ENCODE results near the gene NOD2. TPM values are rescaled to one million over a fixed set of nuclear protein-coding genes. Genes with fewer than 3 reads are reported as not detected.

The NOD2 gene
- polyA plus RNA-seq, 1 experiment, result not detected

DNA sequence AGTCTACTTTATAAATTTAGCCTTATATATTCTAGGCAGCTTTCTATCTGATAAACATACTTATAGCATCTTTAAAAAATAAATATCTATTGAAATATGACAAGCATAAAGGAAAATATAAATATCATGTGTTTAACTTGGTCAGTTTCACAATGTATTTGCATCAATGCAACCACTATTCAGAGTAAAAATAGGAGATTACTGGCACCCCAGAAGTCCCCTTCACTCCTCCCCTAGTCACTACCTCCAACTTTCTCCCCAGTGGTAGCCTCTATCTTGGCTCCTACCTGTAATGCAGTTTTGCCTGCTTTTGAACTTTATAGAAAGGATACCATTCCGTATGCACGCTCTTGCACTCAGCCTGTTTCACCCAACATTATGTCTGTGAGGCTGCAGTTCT is 3.2 kb upstream of the NOD2 start:
- H3K27me3 ChIP-seq (ENCODE audit: control insufficient read depth, insufficient read depth, low read length), result peaks cover 13% of the 10 kb centered on the region
- TF ChIP-seq, protein P1, sequence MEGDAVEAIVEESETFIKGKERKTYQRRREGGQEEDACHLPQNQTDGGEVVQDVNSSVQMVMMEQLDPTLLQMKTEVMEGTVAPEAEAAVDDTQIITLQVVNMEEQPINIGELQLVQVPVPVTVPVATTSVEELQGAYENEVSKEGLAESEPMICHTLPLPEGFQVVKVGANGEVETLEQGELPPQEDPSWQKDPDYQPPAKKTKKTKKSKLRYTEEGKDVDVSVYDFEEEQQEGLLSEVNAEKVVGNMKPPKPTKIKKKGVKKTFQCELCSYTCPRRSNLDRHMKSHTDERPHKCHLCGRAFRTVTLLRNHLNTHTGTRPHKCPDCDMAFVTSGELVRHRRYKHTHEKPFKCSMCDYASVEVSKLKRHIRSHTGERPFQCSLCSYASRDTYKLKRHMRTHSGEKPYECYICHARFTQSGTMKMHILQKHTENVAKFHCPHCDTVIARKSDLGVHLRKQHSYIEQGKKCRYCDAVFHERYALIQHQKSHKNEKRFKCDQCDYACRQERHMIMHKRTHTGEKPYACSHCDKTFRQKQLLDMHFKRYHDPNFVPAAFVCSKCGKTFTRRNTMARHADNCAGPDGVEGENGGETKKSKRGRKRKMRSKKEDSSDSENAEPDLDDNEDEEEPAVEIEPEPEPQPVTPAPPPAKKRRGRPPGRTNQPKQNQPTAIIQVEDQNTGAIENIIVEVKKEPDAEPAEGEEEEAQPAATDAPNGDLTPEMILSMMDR (IDR thresholded peaks at IDR 0.05; ENCODE audit: low read depth, low read length), result no peak
- ChIA-PET POLR2A (no interaction called here), CTCF (interaction anchor here (1.8 kb wide), 1 partner anchor 25 kb away, joined by 6 read pairs; no protein-coding TSS in a partner anchor)
- DNase-seq (ENCODE audit: low read depth, low spot score), result no peak
- H3K27ac ChIP-seq (ENCODE audit: low read depth, low read length), result no peak overlapping the region
- no peak overlapping the region for H3K4me3 ChIP-seq (ENCODE audit: low read depth, low read length)
- no peaks in the 10 kb centered on the region for H3K9me3 ChIP-seq (ENCODE audit: control insufficient read depth, insufficient read depth, low read length)

DNA sequence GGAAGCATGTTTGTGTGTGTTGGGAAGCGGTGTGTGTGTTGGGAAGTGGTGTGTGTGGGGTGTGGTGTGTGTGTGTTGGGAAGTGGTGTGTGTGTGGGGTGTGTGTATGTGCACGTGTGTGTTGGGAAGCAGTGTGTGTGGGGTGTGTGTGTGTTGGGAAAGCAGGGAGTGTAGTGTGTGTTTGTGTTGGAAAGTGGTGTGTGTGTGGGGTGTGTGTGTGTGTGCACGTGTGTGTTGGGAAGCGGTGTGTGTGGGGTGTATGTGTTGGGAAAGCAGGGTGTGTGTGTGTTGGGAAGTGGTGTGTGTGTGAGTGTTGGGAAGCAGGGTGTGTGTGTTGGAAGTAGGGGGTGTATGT is 785 bp upstream of the NOD2 start:
- POLR2A ChIA-PET, result no interaction called here
- CTCF ChIA-PET, result no interaction called here
- TF ChIP-seq, protein P1 (IDR thresholded peaks at IDR 0.05; ENCODE audit: low read depth, low read length), result no peak

DNA sequence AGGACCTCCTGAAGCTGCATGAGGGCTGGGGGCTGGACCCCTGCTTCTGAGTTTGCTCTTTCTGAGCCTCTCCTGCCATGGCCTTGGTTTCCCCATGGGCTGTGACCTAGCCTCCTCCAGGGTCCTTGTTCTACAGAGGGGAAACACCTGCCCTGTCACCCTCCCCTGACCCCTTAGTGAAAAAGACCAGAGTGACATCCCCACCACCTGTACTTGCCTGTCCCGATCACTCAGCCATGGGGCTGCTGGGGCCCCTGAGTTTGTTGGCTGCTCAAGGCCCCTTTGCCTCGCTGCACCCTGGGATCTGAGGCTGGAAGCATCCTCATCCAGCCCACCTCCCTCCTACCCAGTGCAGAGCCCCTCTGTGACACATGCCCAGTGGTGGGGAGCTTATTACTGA is 800 bp downstream of the NOD2 start:
- H3K9me3 ChIP-seq (ENCODE audit: control insufficient read depth, insufficient read depth, low read length), result no peaks in the 10 kb centered on the region
- ChIA-PET CTCF (no interaction called here), POLR2A (no interaction called here)
- H3K27me3 ChIP-seq (ENCODE audit: control insufficient read depth, insufficient read depth, low read length), result peaks cover 13% of the 10 kb centered on the region
- TF ChIP-seq, protein P1 (IDR thresholded peaks at IDR 0.05; ENCODE audit: low read depth, low read length), result no peak
- no peak for DNase-seq (ENCODE audit: low read depth, low spot score)
- H3K27ac ChIP-seq (ENCODE audit: low read depth, low read length), result no peak overlapping the region
- H3K4me3 ChIP-seq (ENCODE audit: low read depth, low read length), result no peak overlapping the region

More for the DNA sequence above, 785 bp upstream of the NOD2 start:
- no peak for DNase-seq (ENCODE audit: low read depth, low spot score)
- no peak overlapping the region for H3K4me3 ChIP-seq (ENCODE audit: low read depth, low read length)
- peaks cover 13% of the 10 kb centered on the region for H3K27me3 ChIP-seq (ENCODE audit: control insufficient read depth, insufficient read depth, low read length)
- no peak overlapping the region for H3K27ac ChIP-seq (ENCODE audit: low read depth, low read length)
- H3K9me3 ChIP-seq (ENCODE audit: control insufficient read depth, insufficient read depth, low read length), result no peaks in the 10 kb centered on the region

DNA sequence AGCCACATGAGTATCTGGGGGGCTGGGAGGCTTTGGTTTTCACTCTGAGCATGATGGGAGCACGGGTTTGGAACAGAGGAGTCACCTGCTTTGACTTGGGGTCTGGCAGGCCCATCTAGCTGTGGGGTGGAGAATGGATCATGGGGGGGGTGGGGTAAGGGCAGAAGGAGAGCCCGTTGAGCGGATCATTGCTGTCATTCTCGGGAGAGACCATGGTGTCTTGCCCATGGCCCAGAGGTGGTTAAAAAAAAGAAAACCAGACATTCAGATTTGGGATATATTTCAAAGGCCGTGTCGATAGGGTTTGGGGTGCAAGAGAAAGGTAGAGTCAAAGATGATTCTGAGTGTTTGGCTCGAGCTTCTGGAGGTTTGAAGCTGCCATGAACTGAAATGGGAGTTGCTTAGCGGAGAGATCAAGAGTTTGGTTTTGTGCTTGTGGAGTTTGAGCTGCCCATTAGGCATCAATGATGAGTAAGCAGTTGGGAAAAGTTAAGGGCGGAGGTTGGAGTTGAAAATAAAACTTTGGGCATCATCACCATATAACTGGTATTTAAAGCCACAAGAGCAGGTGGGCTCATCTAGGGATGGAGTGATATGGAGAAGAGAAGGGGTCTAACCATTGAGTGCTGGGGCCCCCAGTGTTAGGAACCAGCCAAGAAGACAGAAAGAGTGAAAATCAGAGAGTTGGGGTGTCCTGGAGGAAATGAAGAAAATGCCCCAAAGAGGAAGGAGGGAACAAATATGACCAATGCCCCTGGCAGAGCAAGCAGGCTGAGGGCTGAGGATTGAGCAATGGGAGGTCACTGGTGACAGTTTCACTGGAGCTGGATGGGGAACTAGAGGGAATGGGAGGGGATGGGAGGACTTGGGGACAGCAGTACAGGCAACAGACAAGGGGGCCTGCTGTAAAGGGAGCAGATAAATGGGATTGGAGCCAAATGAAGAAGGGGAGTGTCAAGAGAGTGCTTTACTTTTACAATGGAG is 1.9 kb downstream of the NOD2 start:
- POLR2A ChIA-PET, result no interaction called here
- H3K27me3 ChIP-seq (ENCODE audit: control insufficient read depth, insufficient read depth, low read length), result peaks cover 13% of the 10 kb centered on the region

More for the DNA sequence above, 1.9 kb downstream of the NOD2 start:
- Histone ChIP-seq H3K27ac (ENCODE audit: low read depth, low read length) (no peak overlapping the region), H3K4me3 (ENCODE audit: low read depth, low read length) (no peak overlapping the region), H3K9me3 (ENCODE audit: control insufficient read depth, insufficient read depth, low read length) (no peaks in the 10 kb centered on the region)
- TF ChIP-seq, protein P1 (IDR thresholded peaks at IDR 0.05; ENCODE audit: low read depth, low read length), result no peak
- CTCF ChIA-PET, result interaction anchor here (0.7 kb wide), 1 partner anchor 30 kb away, joined by 3 read pairs; no protein-coding TSS in a partner anchor
- no peak for DNase-seq (ENCODE audit: low read depth, low spot score)
